Measurements from ENCODE around the gene TGM2.

TGM2 gene

DNA sequence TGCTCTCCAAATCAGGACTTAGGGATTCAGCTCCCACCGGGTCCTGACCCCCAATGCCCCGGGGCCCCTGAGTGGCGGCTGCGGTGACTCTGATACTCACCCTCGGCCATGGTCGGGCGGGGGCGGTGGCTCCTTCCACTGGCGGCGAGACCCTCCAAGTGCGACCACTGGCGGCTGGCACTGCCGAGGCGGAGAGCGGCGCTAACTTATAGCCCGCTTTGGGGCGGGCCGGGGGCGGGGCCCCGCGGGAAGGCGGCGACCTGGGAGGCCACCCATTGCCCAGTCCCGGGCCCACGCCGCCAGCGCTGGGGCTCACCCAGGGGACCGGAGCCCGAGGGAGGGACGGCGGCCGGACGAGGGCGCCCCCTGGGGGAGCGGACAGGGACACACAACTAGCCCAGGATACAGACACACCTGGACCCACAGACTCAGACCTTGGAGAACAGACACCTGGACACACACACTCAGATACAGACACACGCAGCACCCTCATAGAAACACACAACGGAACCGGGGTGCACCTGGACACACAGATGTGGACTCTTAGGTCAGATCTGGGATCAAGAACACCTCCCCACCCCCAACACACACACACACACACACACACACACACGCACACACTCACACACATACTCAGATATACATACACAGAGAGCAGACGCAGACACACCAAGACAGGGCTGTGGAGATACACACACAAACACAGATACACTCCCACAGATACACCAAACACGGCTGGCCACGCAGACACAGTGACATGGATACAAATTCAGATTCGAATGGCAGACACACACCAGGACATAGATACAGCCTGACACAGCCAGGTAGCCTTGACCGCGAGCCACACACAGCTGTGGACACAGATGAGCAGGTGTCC lies at the start of gene TGM2:
TSS of gene TGM2 (minus strand) at position 182 of the 877 bp plus-strand sequence. CDS start at position 110, 72 bp downstream.
- no peak for FAIRE-seq

GRCh38 chr20:38214256-38215193 lies 49.5 kb upstream of the TGM2 start:
- FAIRE-seq = no peak

DNA sequence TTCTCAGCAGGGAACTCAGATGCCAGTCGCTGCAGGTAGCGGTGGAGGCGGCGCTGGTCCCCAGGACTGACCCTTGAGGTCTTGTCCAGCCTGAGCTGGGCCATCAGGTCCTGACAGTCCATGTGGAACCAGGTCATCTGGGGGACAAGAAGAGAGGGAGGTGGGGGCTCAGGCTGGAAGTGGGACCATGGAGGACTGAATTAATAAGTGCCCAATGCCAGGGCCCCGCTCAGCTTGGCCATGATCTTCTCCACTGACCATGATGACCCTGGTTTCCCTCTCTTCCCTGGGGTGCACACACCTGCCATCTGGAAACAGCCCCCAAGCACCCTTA lies 48.5 kb upstream of the TGM2 start:
- no peak for FAIRE-seq

DNA sequence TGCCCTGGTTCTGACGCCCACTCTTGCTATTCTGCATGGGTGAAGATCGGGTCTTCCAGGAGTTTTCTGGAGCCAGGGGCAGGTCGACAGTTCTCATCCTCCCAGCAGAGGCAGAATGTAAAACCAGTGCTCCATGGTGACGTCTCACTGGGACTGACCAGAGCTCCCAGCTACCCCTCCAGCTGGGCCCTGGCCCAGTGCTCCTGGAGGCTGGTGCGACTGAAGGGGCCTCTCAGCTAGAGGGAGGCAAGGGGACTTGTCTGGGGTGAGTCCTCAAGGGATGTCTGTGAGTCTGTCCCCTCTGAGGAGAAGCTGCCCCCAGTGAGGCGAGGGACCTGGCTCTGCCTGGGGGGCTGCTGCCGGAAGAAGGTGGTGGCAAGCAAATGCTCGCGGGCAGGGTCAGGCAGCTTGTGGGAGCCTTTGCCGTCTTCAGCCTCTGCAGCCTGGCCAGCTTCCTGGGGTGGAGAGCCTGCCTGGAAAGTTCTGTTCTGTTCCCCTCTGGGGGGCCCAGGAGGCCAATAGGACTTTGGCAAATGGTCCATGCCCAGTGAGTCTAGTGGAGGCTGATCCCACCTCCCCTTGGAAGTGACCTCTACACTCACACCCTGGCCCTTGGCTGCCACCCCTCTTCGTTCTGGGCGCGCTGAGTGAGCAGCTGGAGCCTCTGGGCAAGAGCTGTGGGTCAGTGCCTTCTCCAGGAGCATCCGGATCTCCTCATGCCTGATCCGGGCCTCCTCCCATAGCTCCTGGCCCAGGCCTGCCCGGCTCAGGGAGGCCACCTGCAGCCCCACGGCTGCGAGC lies 47.9 kb upstream of the TGM2 start:
- FAIRE-seq = no peak

DNA sequence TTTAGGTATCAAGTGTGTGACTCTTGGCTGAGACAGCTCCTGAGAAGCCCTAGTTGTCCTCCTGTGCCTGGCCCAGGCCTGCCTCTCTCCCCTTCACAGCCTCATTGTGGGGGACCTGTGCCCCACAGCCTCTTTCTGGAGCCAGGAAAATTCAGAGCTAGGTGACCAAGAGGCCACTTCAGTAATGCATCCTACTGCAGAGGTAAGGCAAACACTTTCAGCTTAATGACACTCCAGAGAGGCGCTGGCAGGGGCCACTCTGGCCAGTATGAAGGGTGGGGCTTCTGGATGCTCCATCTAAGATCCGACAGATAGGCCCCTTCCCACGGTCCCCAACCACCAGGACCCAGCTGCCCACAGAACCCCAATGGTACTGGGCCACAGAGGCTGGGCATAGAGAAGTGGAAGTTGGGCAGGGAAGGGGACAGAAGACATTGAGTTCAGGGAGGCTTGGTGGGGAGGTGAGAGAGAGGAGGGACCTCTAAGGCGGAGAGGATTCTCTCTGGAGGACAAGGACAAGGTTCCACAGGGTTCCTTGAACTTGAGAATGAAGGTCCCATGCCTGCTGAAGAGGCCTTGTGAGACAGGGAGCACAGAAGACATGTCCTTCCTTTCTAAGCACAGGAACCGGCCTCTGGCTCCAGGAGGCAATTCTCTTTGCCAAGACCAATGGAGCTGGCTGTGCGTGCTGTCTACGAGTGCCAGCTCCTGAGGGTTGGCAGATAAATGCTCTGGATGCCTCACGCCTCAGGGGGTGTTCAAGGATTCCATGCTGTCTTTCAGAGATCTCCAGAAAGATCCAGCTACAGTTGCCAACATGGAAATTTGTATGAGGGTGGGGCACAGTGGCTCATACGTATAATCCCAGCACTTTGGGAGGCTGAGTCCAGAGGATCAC lies 46.4 kb upstream of the TGM2 start:
- FAIRE-seq = no peak

DNA sequence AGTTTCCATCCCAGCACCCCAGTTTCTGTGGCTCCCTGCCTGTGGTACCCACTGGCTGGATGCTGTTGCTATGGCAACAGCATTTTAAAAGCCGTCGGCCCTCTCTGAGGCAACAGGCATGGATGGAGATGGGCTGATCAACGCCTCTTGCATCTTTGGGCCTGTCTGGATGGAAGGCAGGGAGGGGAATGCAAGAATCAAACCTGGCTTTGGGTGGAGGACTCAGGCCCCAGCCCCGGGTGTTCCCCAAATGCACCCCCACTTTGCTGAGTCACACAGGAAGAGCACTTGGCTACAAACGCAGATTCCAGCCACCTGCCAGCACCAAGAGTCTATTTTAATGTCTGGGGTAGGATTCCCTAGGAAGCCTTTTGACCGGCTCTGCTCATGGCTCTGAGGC lies 45.7 kb upstream of the TGM2 start:
- FAIRE-seq = no peak

DNA sequence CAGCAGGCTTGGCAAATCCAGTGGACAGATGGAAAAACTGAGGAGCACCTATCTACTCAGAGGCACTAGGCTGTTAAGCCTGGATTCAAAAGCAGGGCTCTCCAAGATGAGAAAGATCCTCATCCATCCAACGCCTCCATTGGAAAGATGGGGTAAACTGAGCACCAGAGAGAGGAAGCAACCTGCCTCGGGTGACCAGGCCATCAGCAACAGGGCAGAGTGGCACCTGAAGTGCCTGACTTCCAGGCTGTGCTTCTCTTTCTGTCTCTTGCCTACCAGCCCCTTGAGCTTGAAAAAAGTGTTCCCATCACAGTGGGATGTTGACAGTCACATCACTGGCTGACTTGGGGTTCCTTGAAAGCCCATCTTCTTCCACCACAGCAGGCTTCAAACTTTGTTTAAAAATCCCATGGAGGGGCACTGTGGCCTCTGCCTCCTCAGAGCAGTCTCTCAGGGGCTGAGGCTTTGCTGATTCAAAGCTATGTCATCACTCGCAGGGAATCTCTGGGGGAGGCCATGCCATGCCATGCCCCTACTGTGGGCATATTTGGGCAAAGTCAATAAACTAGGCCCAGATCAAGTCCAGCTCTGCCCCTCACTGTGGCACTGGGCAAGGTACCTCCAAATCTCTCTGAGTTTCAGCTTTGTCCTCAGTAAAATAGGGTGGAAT lies 44.8 kb upstream of the TGM2 start:
- FAIRE-seq = no peak

GRCh38 chr20:38209054-38209675 lies 44.1 kb upstream of the TGM2 start:
- no peak for FAIRE-seq

- no peak for FAIRE-seq
Measured at GRCh38 chr20:38208523-38208922, 43.5 kb upstream of the TGM2 start.

GRCh38 chr20:38208088-38208487 lies 43.0 kb upstream of the TGM2 start:
- FAIRE-seq = no peak

DNA sequence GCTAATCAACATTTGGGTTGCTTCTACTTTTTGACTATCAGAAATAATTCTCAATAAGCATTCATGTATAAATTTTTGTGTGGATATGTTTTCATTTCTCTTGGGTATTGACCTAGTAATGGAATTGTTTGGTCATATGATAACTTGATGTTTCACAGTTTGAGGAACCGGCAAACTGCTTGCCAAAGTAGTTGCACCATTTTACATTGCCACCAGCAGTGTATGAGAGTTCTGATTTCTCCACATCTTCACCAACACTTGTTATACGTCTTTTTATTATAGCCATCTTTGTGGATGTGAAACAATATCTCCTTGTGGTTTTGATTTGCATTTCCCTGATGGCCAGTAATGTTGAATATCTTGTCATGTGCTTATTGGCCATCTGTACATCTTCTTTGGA lies 42.6 kb upstream of the TGM2 start:
- FAIRE-seq = no peak

DNA sequence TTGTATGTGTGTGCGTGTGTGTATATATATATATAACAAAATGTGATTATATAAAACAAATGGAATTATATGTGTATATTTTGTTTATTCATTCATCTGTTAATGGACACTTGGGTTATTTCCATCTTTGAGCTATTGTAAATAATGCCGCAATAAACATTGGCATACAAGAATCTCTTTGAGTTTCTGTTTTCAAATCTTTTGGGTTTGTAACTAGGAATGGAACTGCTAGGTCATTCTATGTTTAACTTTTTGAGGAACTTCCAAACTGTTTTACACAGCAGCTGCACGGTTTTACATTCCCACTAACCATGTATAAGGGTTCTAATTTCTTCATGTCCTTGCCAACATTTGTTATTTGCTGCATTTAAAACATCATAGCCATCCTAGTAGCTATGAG lies 39.9 kb upstream of the TGM2 start:
- no peak for FAIRE-seq

DNA sequence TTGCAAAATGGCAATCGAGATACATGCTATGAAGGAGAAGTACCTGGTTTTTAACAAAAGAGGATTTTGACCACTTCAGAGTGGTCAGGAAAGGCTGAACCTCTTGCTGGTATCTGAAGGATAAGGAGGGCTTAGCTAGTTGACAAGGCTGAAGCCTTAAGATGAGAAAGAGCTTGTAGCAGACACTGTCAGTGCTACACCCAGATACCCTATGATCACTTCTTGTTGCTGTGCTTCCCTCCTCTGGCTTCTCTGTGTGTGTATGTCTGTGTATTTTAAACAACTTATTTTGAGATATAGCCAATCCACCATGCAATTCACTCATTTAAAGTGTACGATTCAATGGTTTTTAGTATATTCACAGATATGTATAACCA lies 38.9 kb upstream of the TGM2 start:
- no peak for FAIRE-seq

- FAIRE-seq = no peak
Measured at GRCh38 chr20:38203337-38203980, 38.4 kb upstream of the TGM2 start.

- FAIRE-seq = no peak
Measured at GRCh38 chr20:38202982-38203293, 37.9 kb upstream of the TGM2 start.

GRCh38 chr20:38202153-38202981 lies 37.3 kb upstream of the TGM2 start:
- no peak for FAIRE-seq

GRCh38 chr20:38201356-38201755 lies 36.3 kb upstream of the TGM2 start:
- FAIRE-seq = no peak

- FAIRE-seq = no peak
Measured at GRCh38 chr20:38200646-38201045, 35.6 kb upstream of the TGM2 start.

DNA sequence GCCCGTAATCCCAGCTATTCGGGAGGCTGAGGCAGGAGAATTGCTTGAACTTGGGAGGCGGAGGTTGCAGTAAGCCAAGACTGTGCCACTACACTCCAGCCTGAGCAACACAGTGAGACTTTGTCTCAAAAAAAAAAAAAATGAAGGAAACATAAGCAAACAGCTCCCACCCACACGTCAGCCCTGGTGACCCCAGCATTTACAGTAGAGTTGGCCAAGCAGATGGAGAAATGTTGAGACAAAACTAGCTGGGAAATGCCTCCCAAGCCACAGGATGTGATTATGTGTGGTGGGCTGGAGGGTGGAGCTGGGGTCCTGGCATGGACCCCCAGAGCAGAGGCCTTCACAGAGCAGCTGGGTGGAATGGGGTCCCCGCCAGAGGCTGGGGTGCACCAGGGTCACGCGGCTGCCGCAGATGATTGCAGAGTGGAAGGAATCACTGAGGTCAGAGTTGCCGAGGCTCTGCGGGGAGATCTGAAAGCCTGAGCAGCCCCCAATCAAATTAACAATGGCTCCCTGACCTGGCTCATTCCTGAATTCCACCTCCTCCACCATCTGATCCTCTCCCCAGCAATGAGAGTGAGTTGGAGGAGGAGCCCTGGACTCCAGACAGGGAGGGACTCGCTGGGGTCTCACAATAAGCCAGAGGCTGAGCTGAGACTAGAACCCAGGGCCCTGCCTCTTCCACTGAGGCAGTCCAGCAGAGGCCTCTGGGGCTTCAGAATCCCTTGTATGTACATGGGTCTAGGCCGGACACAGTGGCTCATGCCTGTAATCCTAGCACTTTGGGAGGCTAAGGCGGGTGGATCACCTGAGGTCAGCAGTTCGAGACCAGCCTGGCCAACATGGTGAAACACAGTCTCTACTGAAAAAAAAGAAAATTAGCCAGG lies 34.7 kb upstream of the TGM2 start:
- no peak for FAIRE-seq
